Skin of body (tissue), 2 donors: Measurements from ENCODE around the gene TMEM250. TPM values are rescaled to one million over a fixed set of nuclear protein-coding genes. Genes with fewer than 3 reads are reported as not detected.

Experiments
- DNase-seq: peaks from one replicate; lab custom pipeline; 2025; lab: John Stamatoyannopoulos, UW
- total RNA-seq: library from RNA; depleted of rRNA; stranded (reverse); fragments of >200 nt; gene quantifications from one replicate; pipeline ENCODE4 v1.2.3, GENCODE V29; 2014

TMEM250 gene
- total RNA-seq, 1 donor from 2014 or later = 13.9 TPM

- DNase-seq = no peak
Observed at GRCh38 chr9:136084063-136084944, 34.4 kb downstream of the TMEM250 start.

- no peak for DNase-seq
Observed at GRCh38 chr9:136083558-136084062, 35.1 kb downstream of the TMEM250 start.

GRCh38 chr9:136082496-136083361 lies 35.9 kb downstream of the TMEM250 start:
- DNase-seq = no peak

- DNase-seq = no peak
Observed at GRCh38 chr9:136081826-136082495, 36.7 kb downstream of the TMEM250 start.

GRCh38 chr9:136081113-136081825 lies 37.4 kb downstream of the TMEM250 start:
- DNase-seq = no peak

- no peak for DNase-seq
Observed at GRCh38 chr9:136080716-136081112, 38.0 kb downstream of the TMEM250 start.

GRCh38 chr9:136079916-136080246 lies 38.8 kb downstream of the TMEM250 start:
- no peak for DNase-seq

GRCh38 chr9:136079211-136079915 lies 39.3 kb downstream of the TMEM250 start:
- DNase-seq = no peak

- no peak for DNase-seq
Observed at GRCh38 chr9:136078498-136079011, 40.1 kb downstream of the TMEM250 start.

- no peak for DNase-seq
Observed at GRCh38 chr9:136078024-136078423, 40.7 kb downstream of the TMEM250 start.

- no peak for DNase-seq
Observed at GRCh38 chr9:136077491-136077890, 41.2 kb downstream of the TMEM250 start.

- no peak for DNase-seq
Observed at GRCh38 chr9:136075881-136076678, 42.6 kb downstream of the TMEM250 start.

GRCh38 chr9:136075134-136075841 lies 43.4 kb downstream of the TMEM250 start:
- DNase-seq = no peak

- DNase-seq = no peak
Observed at GRCh38 chr9:136074706-136075105, 44.0 kb downstream of the TMEM250 start.
